Activated T-cell treated with anti-CD3 and anti-CD28 coated beads for 24 hours (primary cell): ENCODE data around the gene PRRX2.

ENCODE experiments used
- DNase-seq: peaks from one replicate; pipeline ENCODE4 v3.0.0-alpha.2; 2020; ENCODE audit warnings: low read depth

PRRX2 gene

DNA sequence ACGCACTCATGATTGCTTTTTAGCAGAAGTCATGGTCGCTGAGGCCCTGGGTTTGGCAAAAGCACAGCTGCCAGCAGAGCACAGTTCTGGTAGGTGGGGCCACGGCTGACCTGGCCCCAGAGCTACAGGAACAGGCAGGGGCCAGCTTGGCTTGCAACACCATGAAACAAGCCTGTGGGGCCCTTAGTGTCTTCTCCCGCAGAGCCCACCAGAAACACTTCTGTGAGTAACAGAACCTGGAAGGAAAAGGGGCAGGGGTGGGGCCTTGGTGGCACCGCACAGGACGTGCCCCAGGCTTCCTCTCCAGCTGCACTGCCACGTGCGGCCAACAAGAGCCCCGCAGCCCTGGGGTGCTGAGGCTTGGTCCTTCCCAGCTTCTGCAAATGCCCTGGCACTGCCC lies 28.3 kb upstream of the PRRX2 start:
- DNase-seq = no peak

DNA sequence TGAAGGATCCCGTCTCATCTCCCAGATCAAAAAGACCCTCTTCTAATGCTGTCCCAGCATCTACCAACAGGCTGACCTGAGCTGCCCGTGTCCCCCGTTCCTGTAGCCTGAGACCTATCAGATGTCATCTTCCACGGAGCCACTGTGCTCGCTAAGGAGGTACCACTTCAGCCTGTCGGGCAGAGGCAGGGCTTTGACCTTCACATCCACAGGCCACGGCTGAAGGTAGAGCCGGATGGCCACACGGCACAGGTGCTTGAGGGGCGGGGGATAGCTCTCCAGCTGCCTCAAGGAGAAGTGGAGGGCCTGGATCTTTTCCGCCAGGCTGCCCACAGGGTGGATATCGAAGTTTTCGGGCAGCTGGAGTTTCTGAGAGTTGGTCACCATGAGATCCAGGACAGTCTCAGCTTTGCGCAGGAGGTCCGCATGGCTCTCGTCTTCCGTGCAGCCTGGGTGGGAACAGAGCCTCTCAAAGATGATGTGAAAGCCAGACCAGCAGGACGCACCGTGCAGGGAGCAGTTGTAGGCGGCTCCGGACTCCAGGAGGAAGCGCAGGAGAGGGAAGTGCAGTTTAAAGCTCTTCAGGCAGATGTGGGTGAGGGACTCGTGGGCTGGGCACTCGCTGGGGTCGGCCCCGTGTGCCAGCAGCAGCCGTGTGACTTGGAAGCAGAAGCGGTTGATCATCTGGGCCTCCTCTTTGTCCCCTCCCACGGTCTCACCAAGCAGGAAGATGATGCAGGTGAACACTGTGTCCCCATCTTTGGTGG lies 27.6 kb upstream of the PRRX2 start:
- DNase-seq = no peak

DNA sequence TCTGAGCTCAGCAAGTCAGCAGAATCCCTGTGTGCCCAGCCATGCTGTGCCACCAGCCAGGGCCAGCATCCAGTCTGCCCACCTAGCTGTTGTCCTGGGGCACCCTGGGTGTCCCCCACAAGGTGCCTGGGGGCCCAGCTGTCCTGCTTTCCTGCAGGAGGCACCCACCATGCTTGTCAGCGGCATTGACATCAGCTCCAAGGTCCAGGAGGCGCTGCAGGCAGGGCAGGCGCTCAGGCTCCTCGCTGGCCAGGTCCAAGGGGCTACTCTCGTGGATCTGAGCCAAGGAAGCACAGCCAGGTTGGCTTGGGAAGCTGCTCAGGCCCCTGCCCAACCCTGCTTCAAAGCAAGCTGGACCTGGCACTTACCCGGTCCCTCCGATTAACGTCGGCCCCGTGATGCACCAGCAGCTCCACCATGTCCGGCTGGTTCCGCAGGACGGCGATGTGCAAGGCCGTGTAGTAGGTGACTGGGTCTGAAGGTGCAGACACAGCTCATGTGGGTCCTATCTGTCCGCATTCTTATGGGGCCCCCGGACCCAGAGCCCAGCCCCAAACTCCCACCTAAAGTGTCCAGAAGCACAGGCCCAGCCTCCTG lies 26.3 kb upstream of the PRRX2 start:
- DNase-seq = no peak

DNA sequence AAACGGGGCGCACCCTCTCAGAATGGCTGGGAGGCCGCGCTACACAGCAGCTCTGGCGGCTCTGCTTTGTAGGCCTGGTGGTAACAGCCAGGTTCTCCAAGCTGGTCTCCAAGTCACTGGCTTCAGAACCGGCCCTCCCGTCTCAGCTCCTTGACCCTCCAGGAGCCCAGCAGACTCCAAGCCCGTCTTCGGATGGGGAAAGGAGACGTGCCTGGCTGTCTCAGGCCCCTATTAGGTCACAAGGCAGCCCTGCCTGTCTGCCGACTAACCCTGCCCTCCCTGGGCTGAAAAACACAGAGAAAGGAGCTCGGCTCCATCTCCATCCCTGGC lies 25.7 kb upstream of the PRRX2 start:
- DNase-seq = no peak

DNA sequence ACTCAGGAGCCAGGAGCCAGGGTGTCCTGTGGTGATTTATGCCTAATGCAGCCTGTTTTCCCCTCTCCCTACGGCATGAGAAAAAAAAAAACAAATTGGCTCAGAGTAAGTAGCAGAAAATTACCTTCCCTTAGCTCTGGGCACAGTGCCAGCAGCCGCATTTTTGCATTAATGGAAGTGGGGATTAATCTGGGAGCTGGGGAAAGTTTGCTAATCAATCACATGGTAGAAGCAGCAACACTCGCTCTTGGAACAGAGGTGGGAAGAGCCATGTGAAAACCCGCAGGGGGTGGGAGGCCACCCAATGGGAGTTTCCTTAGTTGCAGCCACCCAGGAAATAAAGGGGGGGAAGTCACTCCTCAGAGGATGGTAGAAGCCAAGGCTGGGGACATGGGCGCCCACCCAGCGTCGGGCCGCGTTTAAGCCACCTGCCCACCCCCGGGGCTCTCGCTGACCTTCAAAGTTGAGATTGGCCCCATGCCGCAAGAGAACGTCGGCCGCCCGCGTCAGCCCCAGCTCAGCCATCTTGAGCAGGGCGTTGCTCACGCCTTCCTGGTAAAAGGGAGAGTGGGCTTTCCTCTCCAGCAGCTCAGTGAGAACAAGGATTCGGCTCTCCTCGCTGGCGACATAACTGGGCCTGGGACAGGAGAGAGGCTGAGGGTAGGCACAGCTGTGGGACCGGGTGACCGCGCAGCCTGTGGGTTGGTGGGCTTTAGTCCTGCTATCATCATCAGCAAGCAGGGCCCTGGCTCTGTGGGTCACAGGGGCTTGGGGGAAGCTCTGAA lies 25.2 kb upstream of the PRRX2 start:
- no peak for DNase-seq

DNA sequence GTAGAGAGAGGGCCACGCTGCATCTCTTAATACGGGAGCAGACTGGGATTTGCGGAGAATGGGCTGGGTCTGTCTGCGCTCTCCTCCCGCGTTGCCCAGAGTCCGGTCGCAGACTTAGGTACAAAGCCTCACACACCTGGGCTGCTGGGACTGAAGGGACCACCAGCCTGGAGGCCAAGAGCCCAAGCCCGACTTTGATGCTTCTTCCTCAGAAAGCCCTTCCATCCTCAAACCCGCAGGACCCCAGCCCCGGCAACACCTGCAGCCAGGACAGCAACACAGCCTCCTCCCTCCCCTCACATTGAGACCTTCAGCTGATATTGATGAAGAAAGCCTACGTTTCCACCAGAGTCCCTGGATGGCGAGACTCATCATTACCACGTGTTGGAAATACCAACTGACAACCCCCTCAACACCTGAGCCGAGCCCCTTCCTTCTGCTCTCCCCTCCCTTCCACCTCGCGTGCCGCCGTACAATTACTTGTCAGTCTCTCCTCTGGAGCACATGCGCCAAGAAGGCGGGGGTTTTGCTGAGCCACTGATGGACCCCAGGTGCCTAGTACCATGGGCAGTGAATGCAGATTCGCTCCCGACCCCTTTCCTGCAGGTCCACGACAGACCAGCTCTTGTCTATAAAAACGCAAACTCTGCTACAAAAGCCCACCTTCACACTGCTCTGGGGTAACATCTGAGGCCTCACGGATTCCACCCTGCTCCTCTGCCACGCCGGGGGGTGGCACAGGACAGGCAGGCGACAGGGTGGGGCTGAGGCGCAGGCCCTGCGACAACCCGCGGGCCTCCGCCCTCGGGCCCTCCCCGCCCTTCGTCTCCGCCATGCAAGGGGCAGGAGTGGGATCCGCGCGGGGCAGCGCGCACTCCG lies 24.3 kb upstream of the PRRX2 start:
- no peak for DNase-seq

DNA sequence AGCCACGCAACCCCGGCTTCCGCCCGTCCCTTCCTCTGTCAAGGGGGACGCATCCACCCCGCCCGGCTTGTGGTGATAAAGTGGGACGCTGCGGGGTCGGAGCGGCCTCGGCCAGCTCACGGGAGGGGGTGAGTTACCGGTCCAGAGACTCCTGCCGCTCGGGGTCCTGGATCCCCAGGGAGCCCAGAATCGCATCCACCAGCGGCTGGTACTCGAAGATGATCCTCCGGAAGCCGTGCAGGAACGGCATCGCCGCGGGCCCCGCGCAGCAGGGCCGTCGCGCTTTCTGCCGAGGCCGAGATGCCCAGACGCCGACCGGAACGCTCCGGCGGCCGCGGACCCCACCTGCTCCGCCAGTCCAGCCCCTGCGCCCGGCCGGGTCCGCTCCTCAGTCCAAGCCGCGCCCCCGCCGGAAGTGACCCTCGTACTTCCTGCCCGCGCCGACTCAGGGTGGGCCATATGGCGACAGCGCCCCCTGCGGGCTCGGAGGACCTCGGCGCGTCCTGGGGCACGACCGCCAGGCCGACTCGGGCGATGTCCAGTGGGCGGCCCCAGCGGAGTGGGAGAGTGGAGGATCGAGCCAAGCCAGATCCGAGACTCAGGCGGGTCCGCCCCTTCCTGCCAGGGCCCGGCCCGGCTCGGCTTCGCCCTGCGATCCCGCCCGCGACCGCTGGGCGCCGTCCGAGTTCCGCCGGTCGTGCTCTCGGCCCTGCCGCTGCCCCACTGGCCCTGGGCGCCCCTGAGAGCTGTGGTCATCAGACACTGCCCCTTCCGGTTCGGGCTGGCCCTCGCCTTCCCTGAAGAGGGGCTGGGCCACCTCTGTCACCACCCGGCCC lies 23.5 kb upstream of the PRRX2 start, which contains the start of gene ASB6:
ASB6 (minus strand) TSS at position 402 of the 836 bp plus-strand sequence; CDS start at position 250, 152 bp downstream.
- DNase-seq = peak; percentile 91

DNA sequence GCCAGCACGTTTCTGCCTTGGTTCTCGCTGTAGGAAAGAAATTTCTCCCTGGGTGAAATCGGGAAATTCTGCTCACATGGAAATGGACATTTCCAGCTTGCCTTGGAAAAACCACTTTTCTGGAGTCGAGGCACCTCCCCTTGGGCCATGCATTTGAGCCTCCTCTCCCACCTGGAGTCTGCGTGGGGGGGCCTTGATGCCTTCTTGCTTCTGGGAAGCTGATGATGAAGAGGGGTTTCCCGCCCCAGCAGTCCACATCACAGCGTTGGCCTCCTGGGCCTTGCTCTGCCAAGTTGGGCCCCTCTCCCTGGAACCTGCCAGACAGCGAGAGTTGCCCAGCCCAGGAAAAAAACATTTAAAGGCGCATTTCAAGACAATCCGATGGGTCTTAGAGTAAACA lies 21.7 kb upstream of the PRRX2 start:
- DNase-seq = no peak

DNA sequence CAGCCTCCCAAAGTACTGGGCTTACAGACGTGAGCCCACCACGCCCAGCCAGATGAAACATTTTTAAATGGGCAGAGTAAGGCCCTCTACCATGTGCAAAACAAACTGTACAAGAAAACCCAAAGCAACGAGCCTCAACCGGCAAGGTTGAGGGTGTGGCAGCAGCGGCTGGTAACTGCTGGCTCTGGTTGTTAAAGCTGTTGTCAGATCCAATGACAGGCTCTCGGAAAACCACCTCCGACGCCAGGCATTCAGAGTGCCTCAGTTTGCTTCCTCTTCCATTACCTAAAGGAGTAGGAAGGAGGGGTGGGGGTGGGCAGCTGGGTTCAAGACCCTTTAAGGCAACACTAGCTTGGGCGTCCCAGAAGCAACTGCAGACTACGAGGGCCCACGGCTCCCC lies 21.1 kb upstream of the PRRX2 start:
- DNase-seq = no peak

DNA sequence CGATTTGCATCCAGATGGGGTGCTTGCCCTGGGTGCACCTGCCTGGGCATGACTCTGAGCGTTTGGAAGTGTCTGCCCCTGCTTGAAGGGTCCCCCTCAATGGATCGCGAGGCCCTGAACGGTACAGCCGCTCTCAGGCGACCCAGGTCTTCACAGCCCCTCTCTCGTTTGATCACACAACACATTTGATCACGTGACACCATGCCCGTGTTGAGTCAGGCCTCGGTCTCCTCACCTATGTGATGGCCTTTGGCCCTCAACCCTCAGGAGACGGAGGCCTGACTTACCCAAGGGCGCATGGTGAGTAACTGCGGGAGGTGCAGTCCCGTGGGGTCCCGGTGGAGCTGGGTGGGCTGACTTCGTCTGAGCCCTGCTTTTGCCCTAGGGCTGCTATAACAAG lies 20.5 kb upstream of the PRRX2 start:
- no peak for DNase-seq

DNA sequence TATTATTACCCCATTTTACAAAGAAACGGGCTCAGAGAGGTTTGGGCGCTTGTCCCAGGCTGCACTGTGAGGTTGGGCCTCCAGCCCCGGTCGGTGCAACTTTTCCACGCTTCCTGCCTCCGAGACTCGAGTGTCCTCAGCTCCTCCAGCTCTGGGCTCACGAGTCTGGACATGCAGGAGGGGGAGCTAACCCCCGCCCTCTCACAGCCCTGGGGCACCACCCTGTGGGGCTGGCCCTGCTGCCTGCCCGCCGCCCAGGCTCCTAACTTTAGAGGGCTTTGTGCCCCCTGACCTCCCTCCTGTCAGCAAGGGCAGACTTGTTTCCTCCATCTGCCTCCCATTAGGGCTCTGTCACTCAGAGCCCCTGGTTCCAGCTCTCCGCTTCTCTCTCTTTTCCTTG lies 19.2 kb upstream of the PRRX2 start:
- DNase-seq = no peak

DNA sequence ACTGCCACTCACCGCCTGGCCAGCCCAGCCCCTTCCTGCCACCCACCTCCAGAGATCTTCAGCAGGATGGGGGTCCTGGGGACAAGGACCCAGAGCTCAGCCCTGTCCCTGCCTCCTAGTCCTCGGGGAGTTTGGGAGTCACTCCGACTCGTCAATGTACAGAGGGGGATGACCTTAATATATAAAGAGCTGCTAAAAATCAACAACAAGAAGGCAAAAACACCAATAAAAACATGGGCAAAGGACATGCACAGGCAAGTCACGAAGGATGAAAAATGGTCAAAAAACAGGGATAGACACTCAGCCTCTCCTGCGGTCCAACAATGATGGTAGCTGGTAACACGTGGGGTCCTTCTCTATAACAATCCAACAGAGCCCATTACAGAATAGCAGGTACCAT lies 18.8 kb upstream of the PRRX2 start:
- no peak for DNase-seq

DNA sequence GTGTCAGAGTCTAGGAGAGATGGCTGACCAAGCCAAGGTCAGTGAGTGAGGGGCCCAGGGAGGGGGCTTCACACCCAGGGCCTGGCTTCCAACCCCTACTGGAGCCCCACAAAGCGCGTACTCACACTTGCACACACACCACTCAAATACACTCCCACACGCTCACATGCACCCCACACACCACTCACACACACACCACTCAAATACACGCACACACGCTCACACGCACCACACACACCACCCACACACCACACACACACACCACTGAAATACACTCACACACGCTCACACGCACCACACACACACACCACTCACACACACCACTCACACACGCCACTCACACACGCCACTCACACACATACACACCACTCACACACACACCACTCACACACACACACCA lies 17.8 kb upstream of the PRRX2 start:
- DNase-seq = no peak

DNA sequence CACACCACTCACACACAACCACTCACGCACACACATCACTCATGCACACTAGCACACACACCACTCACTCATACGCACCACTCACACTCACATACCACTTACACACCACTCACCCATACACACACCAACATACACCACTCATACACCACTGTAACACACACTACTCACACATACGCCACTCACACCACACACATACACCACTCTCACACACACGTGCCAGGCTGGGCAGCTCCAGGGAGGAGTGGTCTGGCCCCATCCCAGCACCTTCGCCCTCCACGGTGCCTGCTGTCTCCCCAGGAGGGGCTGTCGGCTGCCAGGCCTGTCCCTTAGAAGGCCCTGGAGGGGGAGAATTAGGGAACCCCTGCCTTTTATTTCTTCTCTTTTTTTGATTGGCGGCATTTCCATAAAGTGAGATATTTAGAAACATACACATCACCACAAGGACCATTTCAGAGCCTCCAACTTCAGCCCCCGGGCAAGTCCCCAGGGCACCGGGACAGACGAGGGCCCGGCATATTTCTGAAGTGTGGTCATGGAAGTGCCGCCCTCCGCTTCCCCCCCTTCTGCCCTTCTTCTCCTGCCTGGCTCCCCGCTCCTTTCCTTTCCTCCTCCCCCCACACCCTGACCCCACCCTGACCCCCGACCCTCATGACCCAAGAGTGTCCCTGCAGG lies 17.2 kb upstream of the PRRX2 start:
- no peak for DNase-seq

DNA sequence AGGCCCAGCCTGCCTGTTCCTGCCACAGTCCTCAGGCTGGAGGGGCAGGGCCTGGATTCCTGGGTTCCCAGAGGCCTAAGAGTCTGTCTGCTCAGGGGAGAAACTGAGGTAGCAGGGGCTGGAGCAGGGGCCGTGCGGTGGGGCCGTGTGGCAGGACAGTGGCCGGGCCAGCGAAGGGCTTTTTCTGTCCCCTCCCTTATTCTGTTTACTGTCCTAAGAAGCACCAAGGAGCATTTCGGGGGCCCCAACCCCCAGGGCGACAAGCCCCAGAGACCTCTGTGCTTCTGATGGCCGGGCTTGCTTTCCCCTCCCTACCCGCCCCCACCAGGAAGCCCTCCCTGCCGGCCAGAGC lies 16.7 kb upstream of the PRRX2 start:
- no peak for DNase-seq

DNA sequence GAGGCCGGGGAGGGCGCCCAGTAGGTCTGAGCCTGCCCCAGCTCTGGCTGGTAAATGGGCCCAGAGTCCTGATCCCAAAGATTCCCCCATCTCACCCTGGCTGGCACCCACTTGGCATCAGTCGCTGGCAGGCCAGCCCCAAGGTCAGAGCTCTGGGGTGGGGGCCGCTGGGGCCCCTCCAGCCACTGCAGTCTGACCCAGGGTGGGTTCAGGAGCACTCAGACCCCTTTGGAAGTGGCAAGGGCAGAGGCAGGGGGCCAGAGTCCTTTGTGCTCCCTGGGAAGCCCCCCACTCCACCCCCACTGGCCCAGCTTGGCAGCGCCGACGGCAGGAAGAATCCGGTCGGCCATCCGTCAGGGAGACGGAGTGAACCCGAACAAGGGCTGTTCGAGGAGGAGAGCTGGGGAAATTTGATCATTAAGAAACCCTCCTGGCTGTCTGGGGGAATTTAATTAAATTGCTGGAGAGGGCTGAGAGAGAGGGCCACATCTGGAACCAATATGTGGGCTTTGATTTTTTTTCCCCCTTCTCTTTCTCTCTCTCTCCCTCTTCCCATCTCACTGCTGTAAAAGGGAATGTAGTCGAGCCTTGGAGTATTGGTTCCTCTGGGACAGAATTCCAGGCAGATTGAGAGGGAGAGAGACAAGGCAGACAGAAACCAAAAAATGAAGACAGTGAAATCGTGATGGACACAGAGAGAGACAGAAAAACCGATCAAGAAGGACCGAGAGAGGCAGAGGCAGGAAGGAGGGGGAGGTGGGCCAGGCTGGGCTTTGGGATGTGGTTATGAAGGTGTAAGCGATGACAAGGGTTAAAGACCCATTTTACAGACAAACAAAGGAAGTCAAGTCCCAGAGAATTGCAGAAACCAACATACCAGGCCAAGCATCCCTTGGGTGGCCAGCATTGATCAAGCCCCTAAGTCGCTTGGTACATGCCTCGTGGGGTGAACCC lies 15.4 kb upstream of the PRRX2 start:
- no peak for DNase-seq

DNA sequence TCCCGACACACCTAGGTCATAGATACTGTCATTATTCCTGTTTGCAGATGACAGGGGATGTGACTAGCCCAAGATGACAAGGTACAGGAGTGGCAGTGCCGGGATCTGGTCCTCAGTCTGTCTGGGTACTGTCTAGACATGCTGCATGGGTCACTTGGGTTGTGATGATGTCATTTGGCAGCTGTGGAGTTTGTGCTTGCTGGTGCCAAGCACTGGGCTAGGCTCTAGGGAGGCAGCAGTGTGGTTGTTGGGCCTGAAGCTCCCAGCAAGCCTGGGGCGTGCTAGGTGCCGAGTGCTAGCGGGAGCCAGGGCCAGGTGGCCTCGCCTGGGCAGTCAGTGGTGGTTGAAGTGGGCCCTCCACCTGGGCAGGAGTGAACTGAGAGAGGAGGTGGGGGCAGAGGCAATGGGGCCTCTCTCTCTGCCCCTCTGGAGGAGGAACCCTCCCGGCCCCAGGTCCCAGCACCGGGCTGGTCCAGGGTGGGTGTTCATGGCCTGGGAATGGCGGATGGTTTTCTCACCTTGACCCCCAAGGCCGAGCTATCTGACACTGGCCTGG lies 14.7 kb upstream of the PRRX2 start:
- no peak for DNase-seq

DNA sequence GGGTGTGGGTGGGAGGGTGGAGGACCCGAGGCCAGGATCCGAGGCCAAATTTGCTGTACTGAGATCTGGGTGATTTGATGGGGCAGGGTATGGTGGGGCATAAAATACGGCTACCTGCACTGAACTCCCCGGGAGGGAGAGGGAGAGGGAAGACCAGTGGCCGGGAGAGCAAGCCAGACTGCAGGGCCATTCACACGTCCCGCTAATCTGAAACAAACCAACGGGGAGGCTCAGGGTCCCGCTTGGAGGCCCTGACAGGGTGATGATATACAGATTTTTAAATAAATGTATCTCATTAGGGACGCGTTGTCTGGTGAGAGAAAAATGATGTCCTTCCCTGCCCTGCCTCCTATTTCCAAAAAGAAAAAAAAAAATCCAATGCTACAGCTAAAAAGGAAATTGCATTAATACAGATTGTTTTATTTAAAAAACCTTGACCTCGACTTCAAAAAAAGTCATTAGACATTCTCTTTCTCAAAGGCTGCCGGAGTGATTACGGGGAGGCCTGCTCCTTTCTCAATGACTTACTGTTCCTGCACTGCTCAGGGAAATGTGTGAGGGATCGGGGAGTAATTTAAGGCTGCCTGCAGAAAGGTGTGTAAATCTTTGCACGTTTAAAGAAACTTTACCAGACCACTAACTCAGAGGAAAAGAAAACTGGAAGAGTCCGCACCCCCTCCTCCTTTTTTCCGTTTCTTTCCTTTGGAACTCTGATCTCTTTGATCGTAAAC lies 11.5 kb upstream of the PRRX2 start:
- no peak for DNase-seq

DNA sequence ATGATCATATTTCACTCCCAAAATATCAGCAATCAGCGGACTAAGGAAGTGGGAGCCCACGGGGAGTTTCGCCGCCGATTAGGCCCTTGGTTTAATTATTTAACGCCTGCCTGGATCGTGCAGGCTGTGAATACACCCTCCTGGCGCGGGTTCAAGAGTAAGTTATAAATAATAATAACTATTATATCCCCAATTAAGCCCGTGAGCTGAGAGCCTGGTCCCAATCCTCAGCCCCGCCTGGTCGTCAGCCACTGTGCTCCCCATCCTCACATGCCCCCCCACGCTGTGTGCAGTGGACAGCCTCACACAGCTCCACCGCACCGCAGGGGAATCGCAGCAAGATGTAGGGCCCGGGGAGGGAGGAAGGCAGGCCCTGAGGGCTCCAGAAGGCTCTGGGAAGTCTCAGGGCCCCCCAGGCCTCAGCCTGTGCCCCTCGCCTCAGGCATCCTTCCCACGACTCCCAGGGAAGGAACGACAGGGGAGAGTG lies 10.8 kb upstream of the PRRX2 start:
- no peak for DNase-seq
